OCI-LY7 (cell line): ENCODE data around the gene ANGPT4. TPM values are rescaled to one million over a fixed set of nuclear protein-coding genes. Genes with fewer than 3 reads are reported as not detected.
"Not testable (repeated sequence)": the region's sequence is repeated elsewhere in the genome, so short reads cannot be mapped to it uniquely, and the experiment has no call there.

Source experiments
- BruUV-seq: library from RNA; stranded (reverse); fragments of 400-500 nt; replicated peaks from 2 replicates; lab custom pipeline; 2021; lab: Mats Ljungman, UMichigan
- CTCF ChIA-PET: fragments of 300-600 bp; sonication (Branson Sonifier 250); formaldehyde crosslinking; loops from one replicate; lab custom pipeline; 2022; ENCODE audit warnings: antibody characterized with exemption; ENCODE audit not compliant: unreplicated experiment; lab: Charles Lee
- POLR2A ChIA-PET: fragments of 300-600 bp; sonication (Branson Sonifier 250); formaldehyde crosslinking; loops from one replicate; lab custom pipeline; 2022; ENCODE audit warnings: antibody characterized with exemption; lab: Charles Lee
- DNase-seq: peaks from one replicate; pipeline ENCODE4 v3.0.0-alpha.2; 2015; ENCODE audit warnings: low spot score
- H2AFZ ChIP-seq: fragments of 200-600 bp; sonication (generic), shearing (Covaris generic); 2 replicates; pipeline ENCODE4 v1.6.1; 2014; ENCODE audit warnings: mild to moderate bottlenecking, antibody characterized with exemption, low read length, moderate library complexity
- H3K27ac ChIP-seq: fragments of 200-600 bp; sonication (generic); 2 replicates; pipeline ENCODE4 v1.5.1; 2014; ENCODE audit warnings: mixed run types, low read depth, mild to moderate bottlenecking, moderate library complexity, low read length, inconsistent platforms; ENCODE audit not compliant: poor library complexity, severe bottlenecking
- H3K36me3 ChIP-seq: fragments of 200-600 bp; sonication (generic); 2 replicates; pipeline ENCODE4 v1.6.1; 2014; ENCODE audit warnings: mild to moderate bottlenecking, antibody characterized with exemption, low read length, moderate library complexity, mixed read lengths; ENCODE audit not compliant: insufficient read depth
- H3K4me1 ChIP-seq: fragments of 200-600 bp; sonication (generic); 2 replicates; pipeline ENCODE4 v1.5.1; 2014; ENCODE audit warnings: mild to moderate bottlenecking, low read length; ENCODE audit not compliant: insufficient read depth, poor library complexity, severe bottlenecking
- H3K4me2 ChIP-seq: fragments of 200-600 bp; sonication (generic); 2 replicates; pipeline ENCODE4 v1.6.1; 2014; ENCODE audit warnings: mild to moderate bottlenecking, low read length
- H3K4me3 ChIP-seq: fragments of 200-600 bp; sonication (generic); 2 replicates; pipeline ENCODE4 v1.5.1; 2014; ENCODE audit warnings: mild to moderate bottlenecking, low read depth, low read length; ENCODE audit not compliant: poor library complexity, severe bottlenecking
- H3K79me2 ChIP-seq: fragments of 200-600 bp; sonication (generic); 2 replicates; pipeline ENCODE4 v1.6.1; 2016; ENCODE audit warnings: low read depth, mild to moderate bottlenecking, low read length, moderate library complexity, mixed read lengths; ENCODE audit not compliant: insufficient read depth
- H3K9me2 ChIP-seq: fragments of 200-600 bp; sonication (generic); 2 replicates; pipeline ENCODE4 v1.6.1; 2016; ENCODE audit warnings: mild to moderate bottlenecking, low read length, mixed read lengths; ENCODE audit not compliant: insufficient read depth
- H3K9me3 ChIP-seq: fragments of 200-600 bp; sonication (generic); 2 replicates; pipeline ENCODE4 v1.6.1; 2014; ENCODE audit warnings: mild to moderate bottlenecking, mixed run types, low read length, mixed read lengths
- H4K20me1 ChIP-seq: fragments of 200-600 bp; sonication (generic); 2 replicates; pipeline ENCODE4 v1.6.1; 2014; ENCODE audit warnings: mild to moderate bottlenecking, antibody characterized with exemption, low read length, moderate library complexity, mixed read lengths; ENCODE audit not compliant: insufficient read depth
- CTCF ChIP-seq: fragments of 200-600 bp; sonication (generic); conservative IDR thresholded peaks from 2 replicates; pipeline ENCODE4 v1.5.1; 2014; ENCODE audit warnings: mild to moderate bottlenecking, antibody characterized with exemption, low read length, moderate library complexity, mixed read lengths
- EZH2phosphoT487 ChIP-seq: fragments of 200-600 bp; sonication (generic); IDR thresholded peaks from 2 replicates; pipeline ENCODE4 v1.6.1; 2018; ENCODE audit warnings: low read depth, borderline replicate concordance, mild to moderate bottlenecking, mixed run types, antibody characterized with exemption, low read length, moderate library complexity, mixed read lengths
- intact Hi-C: fragments of 100-400 bp; cut with micrococcal nuclease; formaldehyde crosslinking; loops from one replicate; pipeline ENCODE4 v1.10.0; 2022; ENCODE audit not compliant: unreplicated experiment
- total RNA-seq, 2 experiments: library from RNA; depleted of rRNA in 1 of 2; stranded (reverse); fragments of >200 nt in 1 of 2; shearing (Covaris generic) in 1 of 2; gene quantifications; 2 replicates each; pipeline ENCODE4 v1.2.3, GENCODE V29; 2014 to 2022

Gene ANGPT4
- total RNA-seq, 2 experiments from 2014 or later: not detected

GRCh38 chr20:830011-830521 is 86.1 kb downstream of the ANGPT4 start:
- H3K9me2 ChIP-seq: no peaks in the 10 kb centered on the region
- H3K4me2 ChIP-seq: no peak overlapping the region
- no peak overlapping the region for H2AFZ ChIP-seq
- no peaks in the 10 kb centered on the region for H3K36me3 ChIP-seq
- ChIA-PET POLR2A (no interaction called here), CTCF (interaction anchor here (0.6 kb wide), 1 partner anchor 43 kb away, joined by 3 read pairs; no protein-coding TSS in a partner anchor)
- TF ChIP-seq CTCF (no peak), EZH2phosphoT487 (no peak)
- intact Hi-C loops: loop anchor here (10.0 kb wide), 1 partner anchor 175 kb away; the partner anchor contains the start of gene SRXN1
- DNase-seq: no peak
- H3K4me1 ChIP-seq: peaks cover 11% of the 10 kb centered on the region
- H4K20me1 ChIP-seq: no peaks in the 10 kb centered on the region
- peaks cover 12% of the 10 kb centered on the region; the same call in 1 of the 2 replicates for H3K79me2 ChIP-seq
- H3K9me3 ChIP-seq: no peaks in the 10 kb centered on the region
- H3K4me3 ChIP-seq: no peak overlapping the region
- BruUV-seq: no TSS peak
- no peak overlapping the region for H3K27ac ChIP-seq

GRCh38 chr20:829551-829950 is 86.6 kb downstream of the ANGPT4 start:
- Histone ChIP-seq H3K27ac (no peak overlapping the region), H3K9me2 (no peaks in the 10 kb centered on the region), H3K9me3 (no peaks in the 10 kb centered on the region), H3K79me2 (peaks cover 7% of the 10 kb centered on the region; the same call in 1 of the 2 replicates), H3K36me3 (no peaks in the 10 kb centered on the region), H3K4me2 (no peak overlapping the region), H2AFZ (no peak overlapping the region), H4K20me1 (no peaks in the 10 kb centered on the region), H3K4me3 (no peak overlapping the region), H3K4me1 (peaks cover 6% of the 10 kb centered on the region)
- intact Hi-C loops: no loop called here
- DNase-seq: no peak
- ChIA-PET CTCF (no interaction called here), POLR2A (no interaction called here)
- TF ChIP-seq EZH2phosphoT487 (no peak), CTCF (no peak)
- no TSS peak for BruUV-seq

- peaks cover 1% of the 10 kb centered on the region; the same call in 1 of the 2 replicates for H3K79me2 ChIP-seq
- peaks cover 4% of the 10 kb centered on the region for H3K4me1 ChIP-seq
Observed at GRCh38 chr20:828987-829386, 87.1 kb downstream of the ANGPT4 start.

GRCh38 chr20:827981-828380 is 88.2 kb downstream of the ANGPT4 start:
- CTCF ChIA-PET, H3K9me2 ChIP-seq, intact Hi-C loops: not testable (repeated sequence)

More at GRCh38 chr20:828987-829386, 87.1 kb downstream of the ANGPT4 start:
- BruUV-seq: no TSS peak
- intact Hi-C loops: no loop called here
- Histone ChIP-seq H3K36me3 (no peaks in the 10 kb centered on the region), H3K9me3 (no peaks in the 10 kb centered on the region), H3K4me3 (no peak overlapping the region), H3K27ac (no peak overlapping the region), H4K20me1 (no peaks in the 10 kb centered on the region), H3K4me2 (no peak overlapping the region), H3K9me2 (no peaks in the 10 kb centered on the region), H2AFZ (no peak overlapping the region)
- ChIA-PET CTCF (no interaction called here), POLR2A (no interaction called here)
- DNase-seq: no peak
- TF ChIP-seq CTCF (no peak), EZH2phosphoT487 (no peak)

More at GRCh38 chr20:827981-828380, 88.2 kb downstream of the ANGPT4 start:
- not testable (repeated sequence) for H3K36me3 ChIP-seq, H3K4me1 ChIP-seq, BruUV-seq, H4K20me1 ChIP-seq, H3K79me2 ChIP-seq, H3K27ac ChIP-seq, H3K9me3 ChIP-seq, H3K4me2 ChIP-seq, DNase-seq, H2AFZ ChIP-seq, H3K4me3 ChIP-seq
- POLR2A ChIA-PET: interaction anchor here (0.7 to 1.0 kb wide), 2 partner anchors 19 to 955 kb away, joined by 3 to 5 read pairs; no protein-coding TSS in a partner anchor
